SU-DHL-6 (cell line): ENCODE data around the gene RBM23.

Experiments
- CTCF ChIP-seq: fragments of 200-600 bp; sonication (generic); IDR thresholded peaks from one replicate; pipeline ENCODE4 v1.5.1; 2017; ENCODE audit warnings: antibody characterized with exemption, mild to moderate bottlenecking, low read length, moderate library complexity; ENCODE audit not compliant: insufficient read depth, poor library complexity, severe bottlenecking
- EZH2phosphoT487 ChIP-seq: fragments of 200-600 bp; sonication (generic), shearing (Covaris generic); conservative IDR thresholded peaks from 2 replicates; pipeline ENCODE4 v1.6.1; 2018; ENCODE audit warnings: mild to moderate bottlenecking, antibody characterized with exemption, low read length, moderate library complexity, mixed read lengths

- TF ChIP-seq EZH2phosphoT487 = no peak
- TF ChIP-seq CTCF = no peak
These were observed 34.0 kb downstream of the RBM23 start for GRCh38 chr14:22884738-22885523.
